B cell (primary cell): ENCODE data around the gene SEL1L2.

Experiments
- EZH2 ChIP-seq: IDR thresholded peaks from 2 replicates; pipeline ENCODE4 v1.6.1; 2012; ENCODE audit warnings: borderline replicate concordance, low read depth, mild to moderate bottlenecking, moderate library complexity, low read length; ENCODE audit not compliant: insufficient read depth, poor library complexity, severe bottlenecking
- TF ChIP-seq, protein P1 (sequence below): fragments of 200-600 bp; IDR thresholded peaks from one replicate; pipeline ENCODE4 v1.8.0; 2022; ENCODE audit warnings: antibody characterized with exemption, mild to moderate bottlenecking

DNA sequence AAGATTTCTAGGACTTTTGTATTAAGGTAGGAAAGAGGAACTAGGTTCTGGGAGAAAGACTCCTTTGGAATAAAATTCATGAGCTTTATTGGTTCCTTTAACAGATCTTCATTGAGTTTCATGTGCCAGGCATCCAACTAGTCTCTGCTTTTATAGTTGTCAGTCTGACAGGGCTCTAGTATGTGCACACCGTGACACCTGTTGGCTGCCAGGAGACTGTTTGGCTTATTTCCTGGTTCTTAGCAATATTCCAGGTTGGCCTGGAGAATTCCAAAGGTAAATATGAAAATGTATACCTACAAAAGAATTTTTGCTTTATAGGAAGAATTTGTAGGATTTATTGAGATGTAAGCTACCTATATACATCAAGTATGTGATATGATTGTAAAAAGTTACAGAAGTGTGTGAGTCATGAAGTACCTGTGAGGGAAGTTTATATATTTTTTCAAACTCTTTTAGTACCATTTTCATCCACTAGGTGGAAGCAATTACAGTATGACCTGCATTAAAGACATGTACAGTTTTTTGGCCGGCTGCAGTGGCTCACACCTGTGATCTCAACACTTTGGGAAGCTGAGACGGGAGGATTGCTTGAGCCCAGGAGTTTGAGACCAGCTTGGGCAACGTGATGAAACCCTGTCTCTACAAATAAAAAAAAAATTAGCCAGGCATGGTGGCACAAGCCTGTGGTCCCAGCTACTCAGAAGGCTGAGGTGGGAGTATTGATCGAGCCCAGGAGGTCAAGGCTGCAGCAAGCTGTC, 170.3 kb downstream of the SEL1L2 start:
- TF ChIP-seq, protein P1, sequence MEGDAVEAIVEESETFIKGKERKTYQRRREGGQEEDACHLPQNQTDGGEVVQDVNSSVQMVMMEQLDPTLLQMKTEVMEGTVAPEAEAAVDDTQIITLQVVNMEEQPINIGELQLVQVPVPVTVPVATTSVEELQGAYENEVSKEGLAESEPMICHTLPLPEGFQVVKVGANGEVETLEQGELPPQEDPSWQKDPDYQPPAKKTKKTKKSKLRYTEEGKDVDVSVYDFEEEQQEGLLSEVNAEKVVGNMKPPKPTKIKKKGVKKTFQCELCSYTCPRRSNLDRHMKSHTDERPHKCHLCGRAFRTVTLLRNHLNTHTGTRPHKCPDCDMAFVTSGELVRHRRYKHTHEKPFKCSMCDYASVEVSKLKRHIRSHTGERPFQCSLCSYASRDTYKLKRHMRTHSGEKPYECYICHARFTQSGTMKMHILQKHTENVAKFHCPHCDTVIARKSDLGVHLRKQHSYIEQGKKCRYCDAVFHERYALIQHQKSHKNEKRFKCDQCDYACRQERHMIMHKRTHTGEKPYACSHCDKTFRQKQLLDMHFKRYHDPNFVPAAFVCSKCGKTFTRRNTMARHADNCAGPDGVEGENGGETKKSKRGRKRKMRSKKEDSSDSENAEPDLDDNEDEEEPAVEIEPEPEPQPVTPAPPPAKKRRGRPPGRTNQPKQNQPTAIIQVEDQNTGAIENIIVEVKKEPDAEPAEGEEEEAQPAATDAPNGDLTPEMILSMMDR, result peak; percentile 86
- no peak for TF ChIP-seq EZH2
